GM12878 (cell line): Measurements from ENCODE around the gene CDC14A. TPM values are rescaled to one million over a fixed set of nuclear protein-coding genes. Genes with fewer than 3 reads are reported as not detected.

Experiments used
- ATAC-seq: fragments of 200-7000 bp; cut with Tn5 transposase; 3 replicates; pipeline ENCODE4 v1.9.1; 2020; ENCODE audit warnings: mild to moderate bottlenecking, moderate library complexity
- BruUV-seq: library from RNA; stranded (reverse); fragments of 400-500 nt; replicated peaks from 2 replicates; lab custom pipeline; 2021; lab: Mats Ljungman, UMichigan
- CTCF ChIA-PET: fragments of 300-600 bp; sonication (Branson Sonifier 250); formaldehyde crosslinking; extraction: SDS; loops from one replicate; lab custom pipeline; 2021; ENCODE audit warnings: inconsistent platforms; lab: Yijun Ruan, JAX
- POLR2A ChIA-PET: fragments of 350-600 bp; formaldehyde crosslinking; extraction: SDS; loops from one replicate; lab custom pipeline; 2021; ENCODE audit warnings: inconsistent platforms; lab: Charles Lee
- RAD21 ChIA-PET: fragments of 300-600 bp; sonication (Branson Sonifier 250); formaldehyde crosslinking; loops from one replicate; lab custom pipeline; 2023; ENCODE audit warnings: antibody characterized with exemption; ENCODE audit not compliant: unreplicated experiment; lab: Charles Lee
- SMC1A ChIA-PET: fragments of 300-600 bp; sonication (Branson Sonifier 250); formaldehyde crosslinking; loops from one replicate; lab custom pipeline; 2023; ENCODE audit not compliant: unreplicated experiment, uncharacterized antibody; lab: Charles Lee
- DNase-seq: peaks from one replicate; pipeline ENCODE4 v3.0.0-alpha.2; 2011; ENCODE audit warnings: low read depth, low spot score
- FAIRE-seq: peaks from 3 replicates; lab custom pipeline; 2011; peaks lifted over from hg19 to GRCh38; lab: Jason Lieb, UNC
- H2AFZ ChIP-seq: 2 replicates; pipeline ENCODE4 v1.6.0; 2011; ENCODE audit warnings: low read depth, low read length, control low read depth; ENCODE audit not compliant: control insufficient read depth
- H3K27ac ChIP-seq: 2 replicates; pipeline ENCODE4 v1.5.1; 2011; ENCODE audit warnings: control low read depth; ENCODE audit not compliant: control insufficient read depth, insufficient read depth
- H3K27me3 ChIP-seq, 2 experiments: replicated peaks in 1 of 2; 2 replicates each; pipeline versions ENCODE4 v1.6.0 to v1.6.1; 2011; ENCODE audit warnings: low read length in 1 of 2; ENCODE audit not compliant: control insufficient read depth in 2 of 2, insufficient read depth in 2 of 2
- H3K36me3 ChIP-seq, 2 experiments: 2 replicates each; pipeline ENCODE4 v1.5.1; 2011; ENCODE audit warnings: low read length in 1 of 2; ENCODE audit not compliant: control insufficient read depth in 2 of 2, insufficient read depth in 2 of 2
- H3K4me1 ChIP-seq: 2 replicates; pipeline ENCODE4 v1.6.1; 2011; ENCODE audit warnings: mild to moderate bottlenecking, low read length, moderate library complexity, mixed read lengths; ENCODE audit not compliant: control insufficient read depth, insufficient read depth
- H3K4me2 ChIP-seq: 2 replicates; pipeline ENCODE4 v1.6.0; 2011; ENCODE audit warnings: control low read depth; ENCODE audit not compliant: control insufficient read depth, insufficient read depth
- H3K4me3 ChIP-seq: fragments of 200-600 bp; sonication (generic); 2 replicates; pipeline ENCODE4 v1.5.1; 2016
- H3K79me2 ChIP-seq: 2 replicates; pipeline ENCODE4 v1.6.0; 2011; ENCODE audit warnings: low read length; ENCODE audit not compliant: control insufficient read depth, insufficient read depth
- H3K9ac ChIP-seq: 2 replicates; pipeline ENCODE4 v1.8.0; 2011; ENCODE audit warnings: low read length, control low read depth, mixed read lengths; ENCODE audit not compliant: control insufficient read depth, insufficient read depth
- H3K9me3 ChIP-seq: replicated peaks from 3 replicates; pipeline ENCODE4 v1.5.1; 2011; ENCODE audit warnings: mild to moderate bottlenecking, low read length; ENCODE audit not compliant: control insufficient read depth, insufficient read depth
- H4K20me1 ChIP-seq: 2 replicates; pipeline ENCODE4 v1.6.0; 2011; ENCODE audit not compliant: control insufficient read depth, insufficient read depth
- ATF7 ChIP-seq: fragments of 450-650 bp; IDR thresholded peaks from 2 replicates; pipeline ENCODE4 v1.6.1; 2016; ENCODE audit warnings: low read depth, mild to moderate bottlenecking
- FOXM1 ChIP-seq: IDR thresholded peaks from 2 replicates; pipeline ENCODE4 v1.6.1; 2012; ENCODE audit warnings: low read depth, mild to moderate bottlenecking, inconsistent platforms, low read length, moderate library complexity
- IRF4 ChIP-seq: IDR thresholded peaks from 2 replicates; pipeline ENCODE4 v1.6.1; 2011; ENCODE audit warnings: low read depth, low read length
- JUND ChIP-seq: IDR thresholded peaks from 2 replicates; pipeline ENCODE4 v1.6.1; 2012; ENCODE audit warnings: low read depth, mild to moderate bottlenecking, low read length, improper control_type of control experiment, moderate library complexity
- LARP7 ChIP-seq: fragments of 450-650 bp; IDR thresholded peaks from 2 replicates; pipeline ENCODE4 v1.6.1; 2017; ENCODE audit warnings: mild to moderate bottlenecking
- MYB ChIP-seq: fragments of 150-350 bp; IDR thresholded peaks from 2 replicates; pipeline ENCODE4 v1.6.1; 2014; ENCODE audit warnings: mild to moderate bottlenecking, low read depth, low read length, borderline replicate concordance
- NFIC ChIP-seq: IDR thresholded peaks from 2 replicates; pipeline ENCODE4 v1.6.1; 2012; ENCODE audit warnings: low read depth, mild to moderate bottlenecking, inconsistent platforms, low read length, moderate library complexity
- RUNX3 ChIP-seq: IDR thresholded peaks from 2 replicates; pipeline ENCODE4 v1.6.1; 2012; ENCODE audit warnings: low read length, inconsistent platforms
- SMC3 ChIP-seq: IDR thresholded peaks from 2 replicates; pipeline ENCODE4 v1.6.1; 2011; ENCODE audit warnings: low read length, improper control_type of control experiment, borderline replicate concordance
- TCF7 ChIP-seq: IDR thresholded peaks from 2 replicates; pipeline ENCODE4 v1.6.1; 2014; ENCODE audit warnings: antibody characterized with exemption, borderline replicate concordance
- in situ Hi-C: fragments of 300-500 bp; cut with MboI; formaldehyde crosslinking; loops from 9 replicates; pipeline ENCODE4 v1.14.3; 2018; ENCODE audit warnings: mixed read lengths
- intact Hi-C: fragments of 100-400 bp; cut with micrococcal nuclease; formaldehyde crosslinking; loops from one replicate; pipeline ENCODE4 v1.14.2; 2022; ENCODE audit not compliant: unreplicated experiment
- polyA plus RNA-seq, 11 experiments: library from polyadenylated mRNA; depleted of rRNA in 4 of 11; unstranded in 6 of 11; stranded (reverse) in 5 of 11; fragments of >200 nt; fragmentation: Nextera tagmentation in 4 of 11; fragmentation: Illumina TruSeq in 1 of 11; extraction: Ambion mirVana in 4 of 11; extraction: Trizol in 1 of 11; gene quantifications; 1 replicate in 1 of 11; 2 replicates in 10 of 11; pipeline versions ENCODE4 v1.2.1 to v1.2.3, GENCODE V29; 2011 to 2016; ENCODE audit warnings: inconsistent platforms in 2 of 11, missing spikeins in 2 of 11, low read depth in 1 of 11
- total RNA-seq, 4 experiments: library from RNA; depleted of rRNA in 3 of 4; stranded (reverse); fragments of >200 nt in 3 of 4; fragmentation: Illumina TruSeq in 1 of 4; extraction: Trizol in 1 of 4; gene quantifications; 2 replicates each; pipeline versions ENCODE4 v1.2.1 to v1.2.3, GENCODE V29; 2013 to 2021
- TF ChIP-seq, protein P1 (sequence below): IDR thresholded peaks from 2 replicates; pipeline ENCODE4 v1.6.1; 2011; ENCODE audit warnings: borderline replicate concordance, low read depth, mild to moderate bottlenecking, moderate library complexity, mixed read lengths, low read length; ENCODE audit not compliant: insufficient read depth; ENCODE audit errors: extremely low read length
- TF ChIP-seq, protein P2 (sequence below): IDR thresholded peaks from 2 replicates; pipeline ENCODE4 v1.6.1; 2012; ENCODE audit warnings: low read length, inconsistent platforms
- TF ChIP-seq, protein P3 (sequence below), 3 experiments: IDR thresholded peaks in 2 of 3; conservative IDR thresholded peaks in 1 of 3; 2 replicates each; pipeline ENCODE4 v1.5.1; 2011; ENCODE audit warnings: low read depth in 3 of 3, low read length in 3 of 3, mild to moderate bottlenecking in 3 of 3, control low read depth in 2 of 3, moderate library complexity in 2 of 3, inconsistent platforms in 1 of 3, mixed read lengths in 1 of 3; ENCODE audit not compliant: control insufficient read depth in 2 of 3, insufficient read depth in 1 of 3; ENCODE audit errors: extremely low read depth in 1 of 3

The CDC14A gene
- total and polyA plus RNA-seq, 10 of the 15 experiments (the other 5 are each of a cell fraction or from before 2014, with no cell fraction given), result 1.5 to 7.1 (median 5.5) TPM

DNA sequence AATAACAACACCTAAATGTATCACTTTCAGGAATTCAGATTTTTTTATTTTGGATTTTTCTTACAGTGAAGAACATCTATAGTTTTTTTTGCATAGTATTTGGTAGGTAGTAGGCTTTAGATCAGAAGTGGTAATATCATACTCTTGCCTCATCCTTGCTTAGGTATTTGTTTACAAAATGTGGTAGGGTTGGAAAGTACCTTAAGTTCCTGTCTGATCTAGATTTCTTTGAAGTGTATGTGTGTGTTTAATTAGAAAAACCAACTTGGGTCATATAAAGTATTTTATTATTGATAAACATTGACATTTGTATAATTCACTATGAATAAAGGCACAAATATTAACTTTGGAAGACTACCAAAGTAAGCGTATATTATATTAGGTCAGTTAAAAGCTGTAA lies 100.3 kb downstream of the CDC14A start (continued):
- TF ChIP-seq JUND (no peak), NFIC (peak; percentile 36; the same call in 1 of the 2 replicates), TCF7 (peak; percentile 39; the same call in 1 of the 2 replicates), MYB (no peak), IRF4 (no peak), RUNX3 (peak; percentile 74), ATF7 (peak; percentile 58), LARP7 (no peak)
- TF ChIP-seq, protein P1, sequence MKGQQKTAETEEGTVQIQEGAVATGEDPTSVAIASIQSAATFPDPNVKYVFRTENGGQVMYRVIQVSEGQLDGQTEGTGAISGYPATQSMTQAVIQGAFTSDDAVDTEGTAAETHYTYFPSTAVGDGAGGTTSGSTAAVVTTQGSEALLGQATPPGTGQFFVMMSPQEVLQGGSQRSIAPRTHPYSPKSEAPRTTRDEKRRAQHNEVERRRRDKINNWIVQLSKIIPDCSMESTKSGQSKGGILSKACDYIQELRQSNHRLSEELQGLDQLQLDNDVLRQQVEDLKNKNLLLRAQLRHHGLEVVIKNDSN, result no peak
- TF ChIP-seq, protein P2, sequence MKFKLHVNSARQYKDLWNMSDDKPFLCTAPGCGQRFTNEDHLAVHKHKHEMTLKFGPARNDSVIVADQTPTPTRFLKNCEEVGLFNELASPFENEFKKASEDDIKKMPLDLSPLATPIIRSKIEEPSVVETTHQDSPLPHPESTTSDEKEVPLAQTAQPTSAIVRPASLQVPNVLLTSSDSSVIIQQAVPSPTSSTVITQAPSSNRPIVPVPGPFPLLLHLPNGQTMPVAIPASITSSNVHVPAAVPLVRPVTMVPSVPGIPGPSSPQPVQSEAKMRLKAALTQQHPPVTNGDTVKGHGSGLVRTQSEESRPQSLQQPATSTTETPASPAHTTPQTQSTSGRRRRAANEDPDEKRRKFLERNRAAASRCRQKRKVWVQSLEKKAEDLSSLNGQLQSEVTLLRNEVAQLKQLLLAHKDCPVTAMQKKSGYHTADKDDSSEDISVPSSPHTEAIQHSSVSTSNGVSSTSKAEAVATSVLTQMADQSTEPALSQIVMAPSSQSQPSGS, result peak; percentile 52

DNA sequence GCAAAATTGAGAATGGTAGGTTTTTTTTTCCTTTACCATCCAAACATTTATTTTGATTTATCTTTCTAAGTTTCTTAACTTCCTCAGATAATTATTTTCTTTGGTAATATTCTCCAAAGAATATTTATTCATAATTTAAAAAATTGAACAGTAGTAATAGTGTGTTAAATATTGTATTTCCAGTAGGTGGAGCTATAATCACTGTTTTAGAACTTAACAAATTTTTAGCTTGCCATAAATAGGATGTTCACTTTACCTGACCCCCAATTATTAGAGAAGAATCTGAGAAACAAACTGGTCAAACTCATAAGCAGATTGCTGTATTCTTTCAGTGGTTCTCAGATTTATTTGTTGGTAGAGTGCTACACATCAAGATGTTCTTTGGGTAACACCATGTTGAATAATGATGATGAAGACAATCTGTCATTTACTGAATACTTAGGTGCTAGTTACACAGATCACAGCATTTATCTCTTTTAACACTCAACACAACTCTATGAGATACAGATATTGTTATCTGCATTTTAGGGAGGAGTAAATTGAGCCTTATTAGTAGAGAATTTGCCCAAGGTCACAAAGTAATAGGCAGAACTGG lies 103.3 kb downstream of the CDC14A start:
- BruUV-seq, result no TSS peak
- Histone ChIP-seq H3K4me2 (no peak overlapping the region), H3K9ac (no peak overlapping the region), H3K27me3 (no peaks in the 10 kb centered on the region), H3K79me2 (no peaks in the 10 kb centered on the region), H3K4me3 (no peak overlapping the region), H4K20me1 (no peaks in the 10 kb centered on the region), H3K4me1 (no peaks in the 10 kb centered on the region), H2AFZ (no peak overlapping the region), H3K27ac (no peak overlapping the region), H3K36me3 (no peaks in the 10 kb centered on the region), H3K9me3 (no peaks in the 10 kb centered on the region)
- ChIA-PET RAD21 (interaction anchor here (0.5 to 5.6 kb wide), 15 partner anchors 8 to 648 kb away, joined by 3 to 23 read pairs (median 4); partner anchors contain the start of gene CDC14A), POLR2A (interaction anchor here (1.0 to 1.7 kb wide), 2 partner anchors 67 to 103 kb away, joined by 4 read pairs; partner anchors contain the start of gene CDC14A), SMC1A (interaction anchor here (0.7 to 4.2 kb wide), 18 partner anchors 9 to 684 kb away, joined by 3 to 31 read pairs (median 4); partner anchors contain the start of genes CDC14A and GPR88), CTCF (interaction anchor here (0.5 to 13.0 kb wide), 59 partner anchors 9 to 676 kb away, joined by 3 to 261 read pairs (median 4); partner anchors contain the start of genes CDC14A and RTCA)
- ATAC-seq (peak; percentile 39; the same call in 2 of the 3 replicates), FAIRE-seq (peak; percentile 68), DNase-seq (no peak)
- TF ChIP-seq SMC3 (peak; percentile 11; the same call in 1 of the 2 replicates), FOXM1 (no peak)
- TF ChIP-seq, protein P3, sequence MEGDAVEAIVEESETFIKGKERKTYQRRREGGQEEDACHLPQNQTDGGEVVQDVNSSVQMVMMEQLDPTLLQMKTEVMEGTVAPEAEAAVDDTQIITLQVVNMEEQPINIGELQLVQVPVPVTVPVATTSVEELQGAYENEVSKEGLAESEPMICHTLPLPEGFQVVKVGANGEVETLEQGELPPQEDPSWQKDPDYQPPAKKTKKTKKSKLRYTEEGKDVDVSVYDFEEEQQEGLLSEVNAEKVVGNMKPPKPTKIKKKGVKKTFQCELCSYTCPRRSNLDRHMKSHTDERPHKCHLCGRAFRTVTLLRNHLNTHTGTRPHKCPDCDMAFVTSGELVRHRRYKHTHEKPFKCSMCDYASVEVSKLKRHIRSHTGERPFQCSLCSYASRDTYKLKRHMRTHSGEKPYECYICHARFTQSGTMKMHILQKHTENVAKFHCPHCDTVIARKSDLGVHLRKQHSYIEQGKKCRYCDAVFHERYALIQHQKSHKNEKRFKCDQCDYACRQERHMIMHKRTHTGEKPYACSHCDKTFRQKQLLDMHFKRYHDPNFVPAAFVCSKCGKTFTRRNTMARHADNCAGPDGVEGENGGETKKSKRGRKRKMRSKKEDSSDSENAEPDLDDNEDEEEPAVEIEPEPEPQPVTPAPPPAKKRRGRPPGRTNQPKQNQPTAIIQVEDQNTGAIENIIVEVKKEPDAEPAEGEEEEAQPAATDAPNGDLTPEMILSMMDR (IDR thresholded peaks at IDR 0.05 in 2 of 3, conservative IDR thresholded peaks at IDR 0.05 in 1 of 3; ENCODE audit: control insufficient read depth in 2 of 3, extremely low read depth in 1 of 3, insufficient read depth in 1 of 3, low read depth in 3 of 3, low read length in 3 of 3), result peak in 2 of 3 experiments; percentile 35 to 39; a peak in 3 of 6 replicates
- intact Hi-C loops (loop anchor here (5.0 to 10.0 kb wide), 4 partner anchors 103 to 421 kb away; partner anchors contain the start of genes CDC14A, SASS6 and TRMT13), in situ Hi-C loops (loop anchor here (5.0 kb wide), 1 partner anchor 643 kb away; no protein-coding TSS in a partner anchor)
